ENCODE data around the gene ANKRD13D.

ANKRD13D gene

GRCh38 chr11:67283481-67283963 is 5.6 kb upstream of the ANKRD13D start:
- DNase-seq (ENCODE audit: low read depth) = no peak
- no peak for TF ChIP-seq CTCF (IDR thresholded peaks at IDR 0.05; ENCODE audit: insufficient read depth, low read depth, low read length, missing control alignments)
- H3K4me3 ChIP-seq (ENCODE audit: low read length) = no peak overlapping the region

- no peak for DNase-seq (ENCODE audit: low read depth)
- TF ChIP-seq CTCF (IDR thresholded peaks at IDR 0.05; ENCODE audit: insufficient read depth, low read depth, low read length, missing control alignments) = no peak
- H3K4me3 ChIP-seq (ENCODE audit: low read length) = no peak overlapping the region
These were observed 4.1 kb upstream of the ANKRD13D start for GRCh38 chr11:67284811-67285540.

DNA sequence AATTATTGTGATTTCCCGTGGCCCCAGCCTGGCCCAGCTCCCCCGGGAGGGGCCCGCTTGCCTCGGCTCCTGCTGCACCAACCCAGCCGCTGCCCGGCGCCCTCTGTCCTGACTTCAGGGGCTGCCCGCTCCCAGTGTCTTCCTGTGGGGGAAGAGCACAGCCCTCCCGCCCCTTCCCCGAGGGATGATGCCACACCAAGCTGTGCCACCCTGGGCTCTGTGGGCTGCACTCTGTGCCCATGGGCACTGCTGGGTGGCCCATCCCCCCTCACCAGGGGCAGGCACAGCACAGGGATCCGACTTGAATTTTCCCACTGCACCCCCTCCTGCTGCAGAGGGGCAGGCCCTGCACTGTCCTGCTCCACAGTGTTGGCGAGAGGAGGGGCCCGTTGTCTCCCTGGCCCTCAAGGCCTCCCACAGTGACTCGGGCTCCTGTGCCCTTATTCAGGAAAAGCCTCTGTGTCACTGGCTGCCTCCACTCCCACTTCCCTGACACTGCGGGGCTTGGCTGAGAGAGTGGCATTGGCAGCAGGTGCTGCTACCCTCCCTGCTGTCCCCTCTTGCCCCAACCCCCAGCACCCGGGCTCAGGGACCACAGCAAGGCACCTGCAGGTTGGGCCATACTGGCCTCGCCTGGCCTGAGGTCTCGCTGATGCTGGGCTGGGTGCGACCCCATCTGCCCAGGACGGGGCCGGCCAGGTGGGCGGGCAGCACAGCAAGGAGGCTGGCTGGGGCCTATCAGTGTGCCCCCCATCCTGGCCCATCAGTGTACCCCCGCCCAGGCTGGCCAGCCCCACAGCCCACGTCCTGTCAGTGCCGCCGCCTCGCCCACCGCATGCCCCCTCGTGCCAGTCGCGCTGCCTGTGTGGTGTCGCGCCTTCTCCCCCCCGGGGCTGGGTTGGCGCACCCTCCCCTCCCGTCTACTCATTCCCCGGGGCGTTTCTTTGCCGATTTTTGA is 3.3 kb upstream of the ANKRD13D start:
- TF ChIP-seq CTCF (IDR thresholded peaks at IDR 0.05; ENCODE audit: insufficient read depth, low read depth, low read length, missing control alignments) = no peak
- DNase-seq (ENCODE audit: low read depth) = no peak
- no peak overlapping the region for H3K4me3 ChIP-seq (ENCODE audit: low read length)

DNA sequence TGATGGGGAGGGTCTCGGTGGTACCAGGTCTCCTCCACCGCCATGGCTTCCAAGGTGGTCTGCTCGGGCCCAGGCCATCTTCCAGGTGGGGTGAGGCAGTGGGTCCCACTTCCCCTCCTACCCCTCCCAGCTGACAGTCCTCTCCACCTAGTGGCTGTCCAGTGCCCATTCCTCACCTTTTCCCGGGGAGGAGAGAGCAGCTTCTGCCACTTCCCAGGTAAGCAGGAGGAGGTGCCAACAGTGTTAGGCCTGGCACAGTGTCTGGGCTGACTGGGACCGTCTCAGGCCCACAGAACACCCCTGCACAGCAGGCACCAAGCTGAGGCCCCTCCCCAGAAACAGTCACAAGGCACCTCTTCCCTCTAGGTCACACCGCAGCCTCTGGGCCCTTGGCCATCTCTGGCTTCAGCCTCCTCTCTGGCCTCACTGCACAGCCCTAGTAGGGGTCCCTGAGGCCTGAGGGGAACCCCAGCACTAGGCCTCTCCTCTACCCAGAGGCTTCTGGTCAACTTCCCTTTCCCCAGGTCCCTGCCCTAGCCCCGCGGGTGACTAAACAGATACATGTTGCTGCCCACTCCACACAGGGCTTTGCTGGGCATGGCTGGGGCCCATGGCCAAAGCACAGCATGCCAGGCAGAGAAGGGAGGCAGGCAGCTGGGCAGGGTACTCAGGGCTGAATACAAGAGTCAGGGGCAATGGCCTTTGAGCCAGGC is 2.3 kb upstream of the ANKRD13D start:
- no peak overlapping the region for H3K4me3 ChIP-seq (ENCODE audit: low read length)
- peak; percentile 17 for TF ChIP-seq CTCF (IDR thresholded peaks at IDR 0.05; ENCODE audit: insufficient read depth, low read depth, low read length, missing control alignments)
- DNase-seq (ENCODE audit: low read depth) = no peak

GRCh38 chr11:67287355-67288197 is 1.5 kb upstream of the ANKRD13D start:
- no peak for TF ChIP-seq CTCF (IDR thresholded peaks at IDR 0.05; ENCODE audit: insufficient read depth, low read depth, low read length, missing control alignments)
- no peak for DNase-seq (ENCODE audit: low read depth)
- no peak overlapping the region for H3K4me3 ChIP-seq (ENCODE audit: low read length)

- TF ChIP-seq CTCF (IDR thresholded peaks at IDR 0.05; ENCODE audit: insufficient read depth, low read depth, low read length, missing control alignments) = no peak
- H3K4me3 ChIP-seq (ENCODE audit: low read length) = peak overlapping the region; percentile 66
- DNase-seq (ENCODE audit: low read depth) = no peak
These were observed 978 bp upstream of the ANKRD13D start for GRCh38 chr11:67288198-67288451.

Data from epithelial cell of esophagus (primary cell).